A172 (cell line): ENCODE data around the gene EFCAB8. TPM values are rescaled to one million over a fixed set of nuclear protein-coding genes. Genes with fewer than 3 reads are reported as not detected.
A peak's percentile ranks its signal among the peaks of the same experiment; 100 is the strongest.

Experiments used
- DNase-seq: peaks from one replicate; pipeline ENCODE4 v3.0.0-alpha.2; 2015; ENCODE audit warnings: low spot score
- total RNA-seq: library from RNA; depleted of rRNA; stranded (reverse); fragments of >200 nt; shearing (Covaris generic); gene quantifications from 2 replicates; pipeline ENCODE4 v1.2.3, GENCODE V29; 2014

Gene EFCAB8
- total RNA-seq, 1 experiment from 2014 or later, result not detected

GRCh38 chr20:32986331-32986966 is 127.7 kb downstream of the EFCAB8 start:
- DNase-seq, result no peak

DNA sequence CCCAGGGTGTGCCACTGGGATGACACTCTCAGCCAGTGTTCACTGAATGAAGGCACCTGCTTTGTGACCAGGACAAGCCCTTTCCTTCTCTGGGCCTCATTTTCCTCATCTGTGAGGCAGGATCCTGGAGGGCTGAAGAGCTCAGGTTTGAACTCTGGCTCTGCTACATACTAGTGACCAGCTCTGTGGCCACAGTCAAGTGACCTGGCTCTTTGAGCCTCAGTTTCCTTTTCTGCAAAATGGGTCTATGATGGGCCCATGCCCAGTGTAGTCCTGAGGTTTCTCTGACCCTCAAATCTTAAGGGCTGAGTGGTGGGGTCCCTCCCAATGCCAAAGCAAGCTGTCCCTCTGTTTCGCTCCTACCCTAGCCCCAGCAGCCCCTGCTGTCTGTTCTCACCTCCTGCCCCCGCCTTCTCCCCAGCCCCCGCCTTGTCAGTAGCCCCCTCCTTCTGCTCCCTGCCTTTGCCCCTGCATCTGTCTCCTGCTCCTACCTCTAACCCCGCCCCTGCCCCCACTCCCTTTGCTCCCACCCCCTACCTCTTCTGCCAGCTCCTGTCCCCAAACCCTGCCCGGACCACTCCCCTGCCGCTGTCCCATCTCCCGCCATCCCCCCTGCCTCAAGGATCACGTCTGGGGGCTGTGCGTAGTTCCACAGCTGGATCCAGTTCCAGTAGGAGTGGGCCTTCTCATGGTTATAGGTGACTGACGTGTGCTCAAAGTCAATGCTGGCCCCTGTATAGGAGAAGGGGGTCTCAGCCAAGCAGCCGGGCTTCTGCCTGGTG is 128.5 kb downstream of the EFCAB8 start:
- no peak for DNase-seq

GRCh38 chr20:32988008-32988407 is 129.3 kb downstream of the EFCAB8 start:
- DNase-seq, result peak; percentile 46

GRCh38 chr20:32989507-32990283 is 131.0 kb downstream of the EFCAB8 start:
- DNase-seq, result no peak

GRCh38 chr20:32990426-32990825 is 131.7 kb downstream of the EFCAB8 start:
- DNase-seq, result no peak

DNA sequence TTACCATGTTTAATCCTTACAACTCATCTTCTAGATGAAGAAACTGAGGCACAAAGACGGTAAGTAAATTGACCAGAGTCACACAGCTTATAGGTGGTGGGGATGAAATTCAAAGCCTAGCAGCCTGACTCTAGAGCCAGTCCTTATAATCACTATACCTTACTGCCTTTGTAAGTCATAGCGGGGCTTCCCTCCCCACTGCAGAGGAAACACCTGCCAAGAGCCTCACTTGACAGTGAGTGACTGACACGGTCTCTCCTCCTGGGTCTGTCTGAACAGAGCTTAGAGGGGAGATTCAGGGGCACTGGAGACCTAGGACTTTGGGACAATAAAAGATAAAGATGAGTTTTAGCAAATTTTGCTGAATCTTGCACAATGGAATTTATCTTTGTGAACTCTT is 132.7 kb downstream of the EFCAB8 start:
- DNase-seq, result no peak

DNA sequence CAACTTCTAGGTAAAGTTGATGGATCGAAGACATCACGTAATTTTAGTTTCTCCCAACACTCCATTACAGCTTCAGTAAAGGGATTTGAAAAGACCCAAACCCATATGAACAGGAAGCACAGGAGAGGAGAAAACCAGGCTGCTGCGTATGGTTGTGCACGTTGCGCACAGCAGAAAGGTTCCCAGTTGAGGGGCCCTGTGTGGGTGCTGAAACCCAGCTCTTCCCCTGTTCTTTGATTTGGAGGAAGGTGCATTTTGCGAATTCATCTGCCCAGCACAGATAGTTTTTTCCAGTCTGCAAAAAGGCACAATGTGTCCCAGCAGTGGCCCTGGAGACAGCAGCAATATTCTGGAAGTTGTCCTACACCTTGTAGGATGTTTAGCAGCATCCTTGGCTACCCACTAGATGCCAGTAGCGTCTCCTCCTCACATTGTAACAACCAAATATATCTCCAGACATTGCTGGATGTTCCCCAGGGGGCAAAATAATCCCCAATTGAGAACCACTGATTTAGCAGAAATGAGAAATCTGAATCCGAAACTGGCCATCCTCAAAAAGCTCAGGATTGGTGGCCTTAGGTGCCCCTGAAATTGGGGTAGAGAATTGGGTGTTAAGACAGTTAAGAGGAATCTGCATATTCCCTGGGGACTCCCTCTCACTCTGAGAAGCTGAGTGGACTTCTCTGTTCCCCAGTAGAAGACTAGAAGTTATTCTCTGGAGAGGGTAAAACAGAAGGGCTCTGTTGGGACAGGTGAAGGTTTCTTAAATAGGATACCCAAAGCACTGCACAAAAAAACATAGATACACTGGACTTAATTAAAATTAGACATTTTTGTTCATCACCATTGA is 133.3 kb downstream of the EFCAB8 start:
- DNase-seq, result no peak

GRCh38 chr20:32993496-32994050 is 134.8 kb downstream of the EFCAB8 start:
- DNase-seq, result no peak

- DNase-seq, result no peak
Observed at GRCh38 chr20:32995802-32996201, 137.1 kb downstream of the EFCAB8 start.

DNA sequence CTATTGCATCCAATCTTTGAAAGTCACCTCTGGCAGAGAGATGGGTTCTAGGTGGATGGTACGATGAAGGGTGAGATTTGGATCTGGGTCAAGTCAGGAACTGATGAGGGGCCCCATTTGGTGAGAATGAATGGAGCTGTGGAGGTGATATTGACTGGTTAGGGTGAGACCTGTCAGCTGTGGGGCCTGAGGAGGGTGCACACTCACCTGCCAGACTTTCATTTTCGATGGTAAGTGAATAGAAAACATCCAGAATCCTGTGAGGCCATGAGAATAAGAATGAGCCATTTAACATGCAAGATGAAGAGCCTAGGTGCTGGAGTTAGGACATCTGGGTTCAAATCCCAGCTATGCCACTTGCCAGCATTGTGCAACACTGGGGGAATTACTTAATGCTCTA is 138.7 kb downstream of the EFCAB8 start:
- no peak for DNase-seq

DNA sequence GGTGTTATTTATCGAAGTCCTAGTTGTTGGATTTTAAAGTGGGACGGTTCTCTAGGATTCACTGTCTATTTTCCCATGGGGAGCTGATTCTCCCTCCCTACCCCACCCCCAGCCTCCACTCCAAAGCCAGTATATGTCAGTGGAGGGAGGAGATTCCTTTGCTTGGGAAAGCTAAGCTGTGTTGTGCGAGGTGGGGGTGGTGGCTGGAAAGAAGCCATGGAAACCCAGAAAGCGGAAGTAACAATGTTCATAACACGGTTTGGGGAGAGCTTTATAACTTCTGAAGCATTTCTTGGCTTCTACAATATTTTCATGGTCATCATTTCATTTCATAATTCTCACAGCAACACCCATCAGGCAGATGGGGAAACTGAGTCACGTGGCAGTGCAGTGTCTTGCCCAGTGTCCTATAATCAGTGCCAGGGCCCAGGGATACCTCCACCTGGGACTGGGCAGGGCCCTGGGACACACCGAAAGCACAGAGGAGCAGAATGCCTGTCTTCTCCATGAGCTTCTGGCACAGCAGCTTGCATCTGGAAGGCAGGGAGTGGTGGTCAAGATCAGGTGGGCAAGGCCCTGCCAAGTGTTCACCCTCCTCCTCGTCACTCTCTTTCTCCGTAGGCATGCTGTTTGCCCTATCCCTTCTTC is 141.0 kb downstream of the EFCAB8 start:
- DNase-seq, result no peak

GRCh38 chr20:33000802-33001466 is 142.2 kb downstream of the EFCAB8 start:
- DNase-seq, result no peak

- no peak for DNase-seq
Observed at GRCh38 chr20:33002087-33002808, 143.5 kb downstream of the EFCAB8 start.

GRCh38 chr20:33004141-33004751 is 145.5 kb downstream of the EFCAB8 start, which contains the start of gene SUN5:
Gene SUN5, minus strand, starts transcription at chr20:33004433. Its CDS starts 93 bp downstream, at chr20:33004340.
- no peak for DNase-seq

DNA sequence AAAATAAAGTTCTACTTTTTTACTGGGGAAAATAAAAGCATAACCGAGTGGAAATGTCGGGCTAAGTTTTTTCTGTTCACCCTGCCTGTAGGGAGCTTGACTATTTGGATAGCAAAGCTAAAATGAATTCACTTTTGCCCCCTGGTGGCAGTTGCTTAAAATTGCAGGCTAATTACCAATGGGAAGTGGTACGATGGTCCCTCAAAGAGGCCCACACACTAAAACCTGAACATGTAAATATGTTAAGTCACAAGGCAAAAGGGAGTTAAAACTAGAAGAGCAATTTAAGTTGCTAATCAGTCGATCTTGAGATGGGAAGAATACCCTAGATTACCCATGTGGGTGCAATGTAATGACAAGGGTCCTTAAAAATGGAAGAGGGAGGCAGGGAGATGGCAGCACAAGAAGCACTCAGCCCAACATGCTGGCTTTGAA is 146.4 kb downstream of the EFCAB8 start:
- DNase-seq, result no peak

GRCh38 chr20:33005908-33006775 is 147.4 kb downstream of the EFCAB8 start:
- DNase-seq, result no peak

- no peak for DNase-seq
Observed at GRCh38 chr20:33006776-33007375, 148.2 kb downstream of the EFCAB8 start.
